ENCODE measurements around the gene ITCH. TPM values are rescaled to one million over a fixed set of nuclear protein-coding genes. Genes with fewer than 3 reads are reported as not detected.
"Not testable (repeated sequence)": the region's sequence is repeated elsewhere in the genome, so short reads cannot be mapped to it uniquely, and the experiment has no call there.

The ITCH gene
- polyA plus RNA-seq, result 10 to 100 TPM; 27.3 to 72.5 (median 35.7) TPM

- no peaks in the 10 kb centered on the region for H3K9me3 Mint-ChIP-seq
- peak; percentile 89 to 90 (median 89) for DNase-seq
- H3K36me3 Mint-ChIP-seq, result peaks cover 5 to 10% (median 7%) of the 10 kb centered on the region in 3 donors
- peaks cover 42 to 45% of the 10 kb centered on the region in 2 donors for H3K4me1 Mint-ChIP-seq
- peak within 1 kb of the TSS; percentile 83 to 100 (median 96) for H3K4me3 Mint-ChIP-seq
- H3K27me3 Mint-ChIP-seq (ENCODE audit: low read depth in 3 of 3), result peaks cover 4 to 22% (median 6%) of the 10 kb centered on the region in 3 donors
- H3K27ac Mint-ChIP-seq, result peak within 1 kb of the TSS; percentile 78 to 100 (median 99)
These were observed at the start of gene ITCH for GRCh38 chr20:34363062-34363464. Gene ITCH, plus strand, starts transcription at chr20:34363273. Its CDS starts 30,539 bp downstream, at chr20:34393812.

GRCh38 chr20:34315236-34315635 is 47.8 kb upstream of the ITCH start:
- Mint-ChIP-seq H3K9me3 (peaks cover 0 to 6% (median 0%) of the 10 kb centered on the region in 6 donors), H3K27me3 (ENCODE audit: low read depth in 3 of 3) (peaks cover 6 to 7% (median 7%) of the 10 kb centered on the region in 3 donors), H3K27ac (no peak overlapping the region), H3K4me1 (peaks cover 19 to 23% of the 10 kb centered on the region in 2 donors), H3K36me3 (no peaks in the 10 kb centered on the region), H3K4me3 (no peak overlapping the region)
- DNase-seq, result no peak

DNA sequence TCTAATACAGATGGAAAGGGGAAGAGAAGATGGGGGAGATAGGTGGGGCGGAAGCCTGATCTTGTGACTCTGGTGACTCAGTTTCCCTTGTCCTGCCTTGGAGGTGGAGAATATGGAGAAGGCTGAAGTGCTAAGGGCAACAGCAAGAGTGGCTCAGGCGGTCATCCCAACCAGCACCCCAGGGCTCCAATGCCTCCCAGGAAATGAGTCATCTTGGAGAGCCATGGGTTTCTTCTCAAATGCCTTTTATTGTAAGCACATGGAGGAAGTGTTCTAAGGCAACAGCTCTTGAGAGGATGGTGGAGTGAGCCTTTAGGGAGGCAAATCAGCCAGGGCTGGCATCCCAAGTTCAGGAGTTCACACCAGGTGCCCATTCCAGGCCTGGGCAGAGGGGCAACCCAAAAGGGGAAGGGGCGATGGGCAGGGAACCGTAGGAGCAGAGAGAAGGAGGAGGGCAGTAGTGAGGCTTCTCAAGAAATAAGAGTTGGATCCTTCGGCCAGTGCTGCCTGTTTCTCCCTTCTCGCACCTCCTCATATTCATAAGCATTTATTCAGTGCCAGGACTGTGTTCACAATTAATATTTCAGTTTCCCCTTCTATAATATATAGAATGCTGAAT is 46.8 kb upstream of the ITCH start:
- peaks cover 3 to 7% (median 6%) of the 10 kb centered on the region in 3 donors for H3K27me3 Mint-ChIP-seq (ENCODE audit: low read depth in 3 of 3)

DNA sequence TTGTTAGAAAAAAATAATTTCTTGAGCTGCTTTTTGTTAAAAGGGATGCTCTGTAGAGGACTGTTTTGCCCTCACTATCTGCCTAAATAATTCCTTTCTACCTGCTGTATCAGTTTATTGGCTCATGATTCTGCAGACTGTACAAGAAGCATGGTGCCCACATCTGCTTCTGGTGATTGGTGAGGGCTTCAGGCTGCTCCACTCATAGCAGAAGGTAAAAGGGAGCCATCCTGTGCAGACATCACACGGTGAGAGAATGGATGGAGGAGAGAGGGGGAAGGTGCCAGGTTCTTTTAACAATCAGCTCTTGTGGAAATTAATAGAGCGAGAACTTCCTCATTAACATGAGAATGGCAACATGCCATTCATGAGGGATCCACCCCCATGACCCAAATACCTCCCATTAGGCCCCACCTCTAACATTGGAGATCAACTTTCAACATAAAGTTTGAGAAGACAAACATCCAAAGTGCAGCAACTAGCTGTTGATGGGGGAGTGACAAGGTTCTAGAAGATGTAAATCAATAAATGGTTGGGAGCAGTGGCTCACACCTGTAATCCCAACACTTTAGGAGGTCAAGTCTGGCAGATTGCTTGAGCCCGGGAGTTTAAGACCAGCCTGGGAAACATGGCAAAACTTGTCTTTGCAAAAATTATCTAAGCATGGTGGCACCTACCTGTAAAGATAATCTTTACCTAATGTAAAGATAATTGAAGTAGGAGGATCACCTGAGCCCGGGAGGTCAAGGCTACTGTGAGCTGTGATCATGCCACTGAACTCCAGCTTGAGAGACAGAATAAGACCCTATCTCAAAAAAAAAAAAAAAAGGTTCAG is 44.2 kb upstream of the ITCH start:
- no peak for DNase-seq
- Mint-ChIP-seq H3K27ac (peak overlapping the region in 1 of 6 donors; percentile 42), H3K36me3 (no peaks in the 10 kb centered on the region), H3K27me3 (ENCODE audit: low read depth in 3 of 3) (peaks cover 0 to 2% (median 0%) of the 10 kb centered on the region in 3 donors), H3K9me3 (peaks cover 0 to 4% (median 0%) of the 10 kb centered on the region in 6 donors), H3K4me3 (no peak overlapping the region), H3K4me1 (peaks cover 4 to 5% of the 10 kb centered on the region in 2 donors)

More for the DNA sequence above, 46.8 kb upstream of the ITCH start:
- no peak overlapping the region for H3K27ac Mint-ChIP-seq
- peaks cover 0 to 4% (median 0%) of the 10 kb centered on the region in 6 donors for H3K9me3 Mint-ChIP-seq
- no peak overlapping the region for H3K4me3 Mint-ChIP-seq
- no peak for DNase-seq
- H3K36me3 Mint-ChIP-seq, result no peaks in the 10 kb centered on the region
- H3K4me1 Mint-ChIP-seq, result peaks cover 19 to 23% of the 10 kb centered on the region in 2 donors

DNA sequence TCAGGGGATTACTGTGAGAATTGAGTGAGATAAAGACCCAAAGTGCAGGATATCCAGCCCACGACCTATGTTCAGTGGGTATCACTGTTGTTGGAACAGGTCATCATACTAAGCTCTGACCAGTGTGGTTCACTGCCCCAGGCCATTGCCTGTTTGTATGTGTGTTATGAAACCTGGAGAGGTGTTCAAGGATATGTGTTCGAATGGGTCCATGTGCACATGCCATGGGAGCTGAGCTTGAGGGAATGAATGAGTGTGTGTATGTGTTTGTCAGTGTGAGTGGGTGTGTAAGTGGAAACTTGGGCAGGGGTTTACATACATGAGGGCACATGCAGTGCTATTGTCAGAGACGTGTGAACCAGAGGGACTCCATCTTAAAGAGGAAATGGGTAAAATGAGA is 42.2 kb upstream of the ITCH start:
- Mint-ChIP-seq H3K4me3 (no peak overlapping the region), H3K4me1 (peaks cover 15 to 18% of the 10 kb centered on the region in 2 donors), H3K27me3 (ENCODE audit: low read depth in 3 of 3) (peaks cover 0 to 2% (median 0%) of the 10 kb centered on the region in 3 donors), H3K27ac (no peak overlapping the region), H3K36me3 (no peaks in the 10 kb centered on the region), H3K9me3 (peaks cover 0 to 4% (median 0%) of the 10 kb centered on the region in 6 donors)
- DNase-seq, result no peak

DNA sequence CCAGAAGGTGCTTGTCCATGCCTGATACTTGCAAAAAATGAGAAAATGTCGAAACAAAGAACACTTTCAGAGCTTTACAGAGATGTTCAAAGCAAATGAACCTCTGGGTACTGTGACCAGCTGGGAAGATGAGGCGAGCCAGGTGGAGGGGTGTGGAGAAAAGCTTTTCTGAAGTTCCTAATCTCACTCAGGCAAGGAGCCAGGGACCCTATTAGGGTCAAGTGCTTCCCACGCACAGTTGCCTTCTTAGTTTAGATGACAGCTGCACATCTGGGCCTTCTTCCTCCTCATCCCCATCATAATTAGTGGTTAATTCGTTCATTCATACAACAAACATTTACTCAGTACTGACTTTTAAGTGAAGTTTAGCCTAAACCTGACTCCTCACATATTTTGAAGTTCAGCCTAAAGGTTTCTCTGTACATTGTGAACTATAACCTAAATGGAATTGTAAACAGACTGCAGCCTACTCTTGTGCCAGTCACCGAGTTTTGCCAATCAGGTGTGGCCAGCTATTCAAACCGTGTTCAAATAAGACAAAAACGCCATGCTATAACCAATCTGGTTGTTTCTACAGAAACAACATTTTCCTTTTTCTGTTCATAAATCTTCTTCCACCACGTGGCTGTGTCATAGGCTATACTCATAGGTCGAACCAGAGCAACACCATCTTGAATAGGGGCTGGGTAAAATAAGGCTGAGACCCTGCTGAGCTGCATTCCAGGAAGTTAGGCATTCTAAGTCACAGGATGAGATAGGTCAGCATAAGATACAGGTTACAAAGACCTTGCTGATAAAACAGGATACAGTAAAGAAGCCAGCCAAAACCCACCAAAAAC is 40.6 kb upstream of the ITCH start:
- peaks cover 0 to 2% (median 0%) of the 10 kb centered on the region in 3 donors for H3K27me3 Mint-ChIP-seq (ENCODE audit: low read depth in 3 of 3)
- no peaks in the 10 kb centered on the region for H3K36me3 Mint-ChIP-seq
- no peak for DNase-seq
- H3K4me1 Mint-ChIP-seq, result peaks cover 17 to 20% of the 10 kb centered on the region in 2 donors
- peaks cover 0 to 4% (median 0%) of the 10 kb centered on the region in 6 donors for H3K9me3 Mint-ChIP-seq
- no peak overlapping the region for H3K4me3 Mint-ChIP-seq
- no peak overlapping the region for H3K27ac Mint-ChIP-seq

DNA sequence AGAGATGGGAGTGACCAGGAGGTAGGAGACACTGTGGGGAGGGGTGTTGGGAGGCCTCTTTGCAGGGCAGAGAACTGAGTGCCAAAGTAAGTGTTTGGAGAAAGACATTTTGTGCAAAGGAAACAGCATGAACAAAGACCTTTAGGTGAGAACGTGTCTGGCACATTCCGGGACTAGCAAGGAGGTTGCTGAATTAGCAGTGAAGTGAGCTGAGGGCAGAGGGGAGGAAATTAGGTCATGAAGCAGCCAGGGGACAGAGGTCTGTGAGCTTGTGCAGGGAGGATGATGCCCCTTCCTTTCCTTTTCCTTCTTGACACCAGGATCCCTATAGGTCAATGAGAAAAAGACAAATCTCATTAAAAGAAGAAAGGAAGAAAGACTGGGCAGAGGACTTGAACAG is 38.5 kb upstream of the ITCH start:
- Mint-ChIP-seq H3K27ac (peak overlapping the region; percentile 23 to 90 (median 71)), H3K36me3 (no peaks in the 10 kb centered on the region), H3K27me3 (ENCODE audit: low read depth in 3 of 3) (peaks cover 0 to 2% (median 0%) of the 10 kb centered on the region in 3 donors), H3K4me1 (peaks cover 19 to 20% of the 10 kb centered on the region in 2 donors), H3K4me3 (peak overlapping the region; percentile 33 to 66 (median 54)), H3K9me3 (no peaks in the 10 kb centered on the region)
- peak; percentile 22 to 42 (median 30) for DNase-seq

GRCh38 chr20:34328207-34328606 is 34.9 kb upstream of the ITCH start:
- not testable (repeated sequence) for H3K36me3 Mint-ChIP-seq; H3K9me3 Mint-ChIP-seq; H3K27me3 Mint-ChIP-seq (ENCODE audit: low read depth in 3 of 3); DNase-seq; H3K27ac Mint-ChIP-seq; H3K4me3 Mint-ChIP-seq
- H3K4me1 Mint-ChIP-seq, result peaks cover 20% of the 10 kb centered on the region in 2 donors

DNA sequence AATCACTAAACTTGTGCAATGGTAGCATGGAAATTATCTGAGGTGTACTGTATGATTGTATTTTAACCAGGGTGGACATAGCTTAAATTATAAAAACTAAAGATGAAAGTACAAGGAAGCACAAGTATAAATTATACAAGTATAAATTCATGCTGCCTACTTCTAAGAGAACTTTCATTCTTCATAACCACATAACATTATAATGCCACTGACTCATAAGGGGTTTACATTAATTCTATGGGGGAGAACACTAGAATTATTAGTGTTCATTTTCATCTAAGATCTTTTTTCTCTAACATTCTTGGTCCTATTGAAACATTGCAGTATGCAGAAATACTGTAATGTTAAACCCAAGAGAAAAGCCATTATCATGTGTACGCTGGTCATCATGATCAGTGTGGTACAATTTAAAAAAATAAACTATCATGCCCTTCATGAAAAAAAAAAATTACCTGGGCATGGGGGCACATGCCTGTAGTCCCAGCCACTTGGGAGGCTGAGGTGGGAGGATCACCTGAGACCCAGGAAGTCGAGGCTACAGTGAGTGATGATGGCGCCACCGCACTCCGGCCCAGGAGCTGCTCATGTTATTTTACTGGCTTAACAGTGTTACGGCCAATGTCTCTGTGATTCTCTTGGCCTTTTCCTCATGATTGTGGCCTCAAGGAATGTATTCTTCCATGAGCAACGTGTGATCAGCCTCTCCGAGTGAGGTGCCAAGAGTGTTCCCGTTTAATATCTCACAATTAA is 34.0 kb upstream of the ITCH start:
- Mint-ChIP-seq H3K27me3 (ENCODE audit: low read depth in 3 of 3) (no peaks in the 10 kb centered on the region), H3K27ac (no peak overlapping the region), H3K4me1 (peaks cover 18 to 24% of the 10 kb centered on the region in 2 donors), H3K36me3 (no peaks in the 10 kb centered on the region), H3K9me3 (no peaks in the 10 kb centered on the region), H3K4me3 (no peak overlapping the region)
- no peak for DNase-seq

- peaks cover 18 to 25% of the 10 kb centered on the region in 2 donors for H3K4me1 Mint-ChIP-seq
- H3K27me3 Mint-ChIP-seq (ENCODE audit: low read depth in 3 of 3); DNase-seq; H3K4me3 Mint-ChIP-seq; H3K27ac Mint-ChIP-seq; H3K36me3 Mint-ChIP-seq; H3K9me3 Mint-ChIP-seq: not testable (repeated sequence)
These were observed 32.1 kb upstream of the ITCH start for GRCh38 chr20:34330861-34331544.

GRCh38 chr20:34331838-34332237 is 31.2 kb upstream of the ITCH start:
- Mint-ChIP-seq H3K9me3 (no peaks in the 10 kb centered on the region), H3K4me3 (no peak overlapping the region), H3K27me3 (ENCODE audit: low read depth in 3 of 3) (peaks cover 0 to 2% (median 0%) of the 10 kb centered on the region in 3 donors), H3K4me1 (peaks cover 25 to 33% of the 10 kb centered on the region in 2 donors), H3K27ac (no peak overlapping the region), H3K36me3 (no peaks in the 10 kb centered on the region)
- DNase-seq, result no peak

DNA sequence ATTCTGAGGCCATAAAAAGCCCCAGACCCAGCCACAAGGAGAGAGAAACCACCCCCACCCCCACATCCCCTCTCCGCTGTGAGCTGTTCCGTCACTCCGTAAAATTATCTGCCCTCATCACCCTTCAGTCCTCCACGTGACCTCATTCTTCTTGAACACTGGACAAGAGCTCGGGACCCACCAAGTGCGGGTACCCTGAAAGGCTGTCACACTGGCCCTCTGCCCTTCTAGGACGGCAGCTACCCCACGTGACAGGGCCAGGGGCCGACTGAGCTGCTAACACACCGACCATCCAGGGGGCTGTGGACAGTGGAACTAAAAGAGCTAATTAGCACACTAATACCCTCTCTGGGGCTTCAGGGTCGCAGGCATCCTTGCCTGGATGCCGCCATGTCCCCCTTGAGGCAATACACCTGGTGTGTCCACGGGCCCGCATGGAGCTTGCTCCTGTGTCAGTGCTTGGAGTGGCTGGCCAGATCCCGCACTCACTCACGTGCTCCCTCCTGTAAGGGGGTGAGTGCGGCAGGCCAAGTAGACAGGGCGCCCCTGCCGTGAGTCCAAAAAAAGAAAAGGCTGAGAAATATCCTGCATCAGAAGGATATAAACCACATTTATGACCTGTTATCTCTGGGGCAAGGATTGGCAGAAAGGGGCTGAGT is 30.7 kb upstream of the ITCH start:
- Mint-ChIP-seq H3K27ac (no peak overlapping the region), H3K9me3 (no peaks in the 10 kb centered on the region), H3K27me3 (ENCODE audit: low read depth in 3 of 3) (peaks cover 0 to 2% (median 0%) of the 10 kb centered on the region in 3 donors), H3K36me3 (no peaks in the 10 kb centered on the region), H3K4me3 (no peak overlapping the region), H3K4me1 (peaks cover 31 to 39% of the 10 kb centered on the region in 2 donors)
- no peak for DNase-seq

All from immature natural killer cell (primary cell).